HL-60 (cell line): Measurements from ENCODE around the gene FAM9A.
"Not testable (repeated sequence)": the region's sequence is repeated elsewhere in the genome, so short reads cannot be mapped to it uniquely, and the experiment has no call there.

Source experiments
- DNase-seq, 2 experiments: peaks; one replicate each; pipeline ENCODE4 v3.0.0-alpha.2; 2010 to 2020; ENCODE audit warnings: low read depth in 1 of 2, low spot score in 1 of 2
- H3K27ac ChIP-seq: fragments of 250-450 bp; sonication (Bioruptor Pico); replicated peaks from 2 replicates; pipeline ENCODE4 v1.5.1; 2020; ENCODE audit warnings: mild to moderate bottlenecking, moderate library complexity
- H3K27me3 ChIP-seq: fragments of 250-450 bp; sonication (Bioruptor Pico); 2 replicates; pipeline ENCODE4 v1.5.1; 2021; ENCODE audit warnings: mild to moderate bottlenecking, moderate library complexity; ENCODE audit not compliant: insufficient read depth, poor library complexity, severe bottlenecking
- H3K4me3 ChIP-seq: replicated peaks from 2 replicates; pipeline ENCODE4 v1.5.1; 2011; ENCODE audit warnings: mild to moderate bottlenecking, control low read depth, low read length; ENCODE audit not compliant: insufficient read depth
- CTCF ChIP-seq: IDR thresholded peaks from one replicate; pipeline ENCODE4 v1.5.1; 2011; ENCODE audit warnings: low read length, control low read depth, inconsistent platforms; ENCODE audit not compliant: insufficient read depth
- GABPA ChIP-seq: IDR thresholded peaks from 2 replicates; pipeline ENCODE4 v1.6.1; 2012; ENCODE audit warnings: low read depth
- POLR2AphosphoS5 ChIP-seq: IDR thresholded peaks from 2 replicates; pipeline ENCODE4 v1.6.1; 2012; ENCODE audit warnings: low read depth
- REST ChIP-seq: IDR thresholded peaks from 2 replicates; pipeline ENCODE4 v1.6.1; 2012; ENCODE audit warnings: low read depth; ENCODE audit not compliant: insufficient replicate concordance
- SPI1 ChIP-seq: IDR thresholded peaks from 2 replicates; pipeline ENCODE4 v1.6.1; 2012; ENCODE audit warnings: low read depth, mild to moderate bottlenecking, borderline replicate concordance

Gene FAM9A

GRCh38 chrX:8783714-8784098 is 17.5 kb downstream of the FAM9A start:
- TF ChIP-seq CTCF (no peak), REST (no peak), GABPA (no peak), POLR2AphosphoS5 (no peak), SPI1 (no peak)
- no peaks in the 10 kb centered on the region for H3K27me3 ChIP-seq
- H3K4me3 ChIP-seq, result no peak overlapping the region
- DNase-seq, result no peak
- H3K27ac ChIP-seq, result no peak overlapping the region

GRCh38 chrX:8783097-8783713 is 18.0 kb downstream of the FAM9A start:
- DNase-seq, result no peak
- no peak overlapping the region for H3K27ac ChIP-seq
- H3K4me3 ChIP-seq, result no peak overlapping the region
- no peak for TF ChIP-seq CTCF
- TF ChIP-seq GABPA, result no peak
- no peak for TF ChIP-seq REST
- no peak for TF ChIP-seq POLR2AphosphoS5
- no peak for TF ChIP-seq SPI1
- H3K27me3 ChIP-seq, result no peaks in the 10 kb centered on the region

- no peaks in the 10 kb centered on the region for H3K27me3 ChIP-seq
- TF ChIP-seq SPI1, result no peak
- no peak for TF ChIP-seq CTCF
- no peak for TF ChIP-seq GABPA
- no peak for TF ChIP-seq REST
- no peak for TF ChIP-seq POLR2AphosphoS5
- no peak overlapping the region for H3K27ac ChIP-seq
- DNase-seq, result no peak
- H3K4me3 ChIP-seq, result no peak overlapping the region
Measured at GRCh38 chrX:8782595-8782994, 18.6 kb downstream of the FAM9A start.

- not testable (repeated sequence) for H3K4me3 ChIP-seq, H3K27ac ChIP-seq, DNase-seq, H3K27me3 ChIP-seq
Measured at GRCh38 chrX:8781921-8782320, 19.3 kb downstream of the FAM9A start.
